Skin epidermis (tissue), 12 donors: Measurements from ENCODE around the gene PLEKHM3.
"Not testable (repeated sequence)": the region's sequence is repeated elsewhere in the genome, so short reads cannot be mapped to it uniquely, and the experiment has no call there.

ENCODE experiments used
- H3K27ac ChIP-seq, 21 experiments: fragments of 200-600 bp; sonication (generic) in 11 of 21; one replicate each; pipeline ENCODE4 v1.5.0; 2020; ENCODE audit warnings: mild to moderate bottlenecking in 3 of 21, inconsistent platforms in 2 of 21, moderate library complexity in 2 of 21
- H3K4me3 ChIP-seq, 7 experiments: fragments of 200-600 bp; sonication (generic) in 2 of 7; one replicate each; pipeline ENCODE4 v1.5.0; 2020; ENCODE audit warnings: inconsistent platforms in 2 of 7, mild to moderate bottlenecking in 2 of 7, moderate library complexity in 1 of 7

Gene PLEKHM3

DNA sequence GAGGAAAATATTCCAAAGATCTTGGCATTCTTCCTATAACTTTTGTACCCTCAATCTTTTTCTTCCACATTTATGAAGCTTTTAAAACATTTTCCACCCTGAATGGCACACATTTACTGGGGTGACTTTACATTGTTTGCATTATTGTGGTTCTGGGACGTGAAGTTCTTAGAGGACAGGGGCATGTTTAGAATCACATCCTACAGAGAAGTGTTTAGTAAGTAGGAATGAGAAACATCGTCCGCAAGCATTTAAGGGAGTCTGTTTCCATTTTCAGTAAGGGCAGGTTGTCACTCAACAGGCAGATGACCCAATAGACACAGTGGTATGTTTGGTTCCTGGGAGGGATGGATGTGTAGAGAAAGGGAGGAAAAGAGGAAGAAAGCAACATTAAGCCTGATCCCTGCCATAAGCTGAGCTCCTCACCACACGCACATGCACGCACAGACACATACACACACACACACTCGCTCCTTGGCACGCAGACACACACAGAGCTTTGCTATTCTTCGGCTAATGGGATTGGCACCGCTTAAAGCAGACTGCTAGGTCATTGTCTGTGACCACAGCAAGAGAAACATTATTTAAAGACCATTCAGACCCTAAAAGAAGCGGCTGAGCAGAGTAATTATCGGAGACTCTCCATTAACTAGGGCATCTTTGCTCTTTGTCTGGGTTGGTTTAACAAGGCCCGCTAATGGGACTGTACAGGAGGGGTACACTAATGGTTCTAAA, 14.2 kb upstream of the PLEKHM3 start:
- Histone ChIP-seq H3K27ac (no peak overlapping the region), H3K4me3 (no peak overlapping the region)

DNA sequence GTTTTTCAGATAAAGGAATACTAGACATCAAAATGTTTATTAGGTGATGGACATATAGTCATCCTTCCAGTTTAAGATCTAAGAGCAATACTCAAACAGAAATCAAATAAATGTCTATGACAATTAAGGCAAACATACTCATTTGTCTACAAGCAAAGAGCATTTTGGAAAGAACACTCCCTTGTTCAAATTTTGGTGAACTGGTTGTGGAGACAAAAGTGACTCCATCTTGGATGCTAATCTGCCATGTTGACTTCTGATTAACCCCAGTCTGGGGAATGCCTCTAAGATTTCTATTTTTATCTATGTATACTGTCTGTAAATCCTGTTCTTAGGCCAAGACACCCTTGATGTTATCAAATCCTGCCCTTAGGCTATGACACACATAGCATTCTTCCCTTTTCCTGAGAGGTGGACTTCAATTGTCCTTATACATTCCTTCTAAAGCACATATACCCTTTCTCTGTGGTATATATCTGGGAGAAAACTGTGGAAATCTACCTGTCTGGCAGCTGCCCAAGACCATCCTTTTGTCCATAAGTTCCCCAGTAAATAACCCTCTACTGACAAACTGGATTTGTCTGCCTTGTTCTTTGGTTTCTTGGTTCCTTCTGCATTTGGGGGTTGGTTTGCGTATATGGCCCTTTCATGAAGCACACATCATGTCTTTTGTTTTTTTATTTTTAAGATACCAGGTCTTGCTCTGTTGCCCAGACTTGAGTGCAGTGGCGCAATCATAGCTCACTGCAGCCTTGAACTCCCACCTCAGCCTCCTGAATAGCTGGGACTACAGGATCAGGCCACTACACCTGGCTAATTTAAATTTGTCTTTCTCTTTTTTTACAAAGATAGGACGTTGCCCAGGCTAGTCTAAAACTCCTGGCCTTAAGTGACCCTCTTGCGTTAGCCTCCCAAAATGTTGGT, 12.5 kb upstream of the PLEKHM3 start:
- Histone ChIP-seq H3K27ac (no peak overlapping the region), H3K4me3 (no peak overlapping the region)

DNA sequence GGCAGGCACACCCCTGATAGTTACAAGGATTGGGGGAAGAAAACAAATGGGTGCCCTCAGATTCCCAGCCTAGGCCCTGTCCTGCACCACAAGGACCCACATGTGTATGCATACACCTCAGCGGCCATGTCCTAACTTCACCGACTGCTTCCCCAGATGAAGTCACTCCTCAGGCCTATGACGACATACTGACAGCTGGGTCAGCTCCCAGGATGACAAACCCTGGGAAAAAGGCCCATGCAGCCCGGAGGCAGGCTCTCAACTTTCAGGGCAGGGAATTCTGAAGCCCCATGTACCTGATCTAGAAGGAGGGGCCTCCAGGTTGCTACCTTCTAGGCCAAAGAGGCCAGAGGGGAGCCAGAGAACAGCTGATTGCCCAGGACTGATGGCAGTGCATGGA, 11.0 kb upstream of the PLEKHM3 start:
- Histone ChIP-seq H3K4me3 (no peak overlapping the region), H3K27ac (no peak overlapping the region)

DNA sequence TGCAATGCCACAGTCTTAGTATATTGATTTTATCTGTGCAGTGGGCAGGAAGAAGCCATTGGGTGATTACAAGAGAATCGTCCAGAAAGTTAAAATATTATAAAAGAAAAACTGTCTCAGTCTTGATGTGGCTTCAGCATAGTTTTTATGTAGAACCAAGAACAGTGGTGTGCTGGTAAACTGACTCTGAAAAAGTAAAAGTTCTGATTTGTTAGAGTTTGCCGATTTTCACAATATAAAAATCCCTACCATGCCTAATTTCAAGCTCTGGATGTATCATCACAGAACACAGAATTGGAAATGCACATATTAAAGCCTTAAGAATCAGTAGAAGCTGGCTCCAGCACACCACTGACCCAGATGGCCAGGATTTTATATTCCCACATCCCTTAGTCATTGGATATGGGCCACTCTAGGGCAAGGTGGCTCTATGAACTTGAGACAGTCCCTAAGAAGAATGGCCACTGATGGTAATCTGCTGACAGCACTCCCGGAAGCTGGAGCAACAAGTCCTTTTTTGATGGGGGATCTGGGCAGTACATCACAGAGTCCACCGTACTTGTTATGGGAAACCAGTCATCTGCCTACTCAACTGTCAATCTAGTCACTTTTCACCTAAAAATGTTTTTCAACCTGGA, 9.3 kb upstream of the PLEKHM3 start:
- H3K27ac ChIP-seq, result no peak overlapping the region
- no peak overlapping the region for H3K4me3 ChIP-seq

DNA sequence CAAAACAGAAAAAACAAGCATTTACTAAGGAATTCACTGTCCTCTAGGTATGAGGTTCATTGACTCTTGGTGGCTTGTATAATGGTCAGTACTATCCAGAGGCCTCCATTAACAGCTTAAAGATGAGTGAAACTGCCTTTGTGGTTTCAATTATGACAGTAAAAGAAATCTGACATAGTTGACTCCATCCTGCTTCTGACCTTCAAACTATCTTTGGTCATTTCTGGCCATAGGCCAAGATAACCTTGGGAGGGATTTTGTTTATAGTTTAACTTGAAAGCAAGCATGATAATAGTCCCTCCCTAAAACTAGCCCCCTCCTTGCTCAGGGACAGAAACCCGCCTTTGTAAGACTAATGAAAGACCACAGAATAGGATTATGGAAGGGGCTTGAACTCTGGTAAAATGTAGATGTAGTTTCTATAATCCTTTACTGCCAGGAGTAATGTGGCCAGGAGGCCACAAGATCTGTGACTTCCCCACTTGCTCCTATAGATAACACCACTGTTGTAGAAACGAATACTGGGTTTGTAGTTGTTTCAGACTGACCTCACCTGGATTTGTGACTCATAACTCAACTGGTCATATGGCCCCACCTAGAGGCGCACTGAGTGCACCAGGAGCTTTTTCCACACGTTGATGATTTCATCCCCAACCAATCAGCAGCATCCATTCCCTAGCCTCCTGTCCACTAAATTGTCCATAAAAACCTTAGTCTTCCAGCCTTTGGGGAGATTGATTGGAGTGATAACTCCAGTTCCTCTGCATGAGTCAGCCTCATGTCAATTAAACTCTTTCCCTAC, 8.6 kb upstream of the PLEKHM3 start:
- no peak overlapping the region for H3K27ac ChIP-seq
- H3K4me3 ChIP-seq, result no peak overlapping the region

GRCh38 chr2:208031608-208032019, 6.3 kb upstream of the PLEKHM3 start:
- no peak overlapping the region for H3K27ac ChIP-seq
- H3K4me3 ChIP-seq, result no peak overlapping the region

DNA sequence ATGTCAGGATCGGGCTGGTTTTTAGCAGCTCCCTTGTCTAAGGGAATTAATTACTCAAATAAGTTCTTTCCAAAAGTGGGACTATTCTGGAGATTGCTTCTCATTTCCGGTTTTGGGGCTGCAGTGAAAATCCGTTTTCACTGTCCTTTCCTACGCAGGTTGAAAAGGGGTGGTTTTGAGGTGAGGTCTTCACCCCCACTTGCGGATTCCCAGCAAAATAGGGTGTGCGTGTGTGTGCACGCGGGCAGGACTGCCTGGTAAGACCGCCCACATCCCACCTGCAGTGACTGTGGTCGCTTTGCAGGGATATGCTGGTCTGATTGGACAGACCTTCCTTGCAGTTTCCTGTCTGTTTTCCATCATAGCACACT, 472 bp upstream of the PLEKHM3 start:
- Histone ChIP-seq H3K4me3 (peak overlapping the region; percentile 58 to 82 (median 80)), H3K27ac (peak overlapping the region; percentile 58 to 96 (median 88))

- H3K4me3 ChIP-seq, result peak overlapping the region in 2 of 7 experiments; percentile 80 to 81
Measured at GRCh38 chr2:208024091-208024490, 1.2 kb downstream of the PLEKHM3 start.

DNA sequence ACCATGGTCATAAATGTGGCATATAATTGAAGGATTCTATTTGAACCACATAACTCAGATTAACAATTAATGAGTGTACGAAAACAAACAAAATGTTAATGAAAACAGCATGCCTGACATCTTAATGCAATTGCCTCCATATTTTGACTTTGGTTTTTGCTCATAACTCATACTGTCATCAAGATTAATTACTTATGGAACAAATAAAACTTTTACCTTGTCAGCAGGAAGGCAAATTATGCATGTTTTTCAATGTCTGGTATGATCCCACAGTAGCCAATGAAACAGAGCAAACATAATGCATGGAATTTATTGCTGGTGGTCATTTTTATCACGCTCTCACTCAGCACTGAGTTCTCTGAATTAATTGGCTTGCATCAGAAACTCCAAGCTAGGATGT, 5.1 kb downstream of the PLEKHM3 start:
- Histone ChIP-seq H3K27ac (no peak overlapping the region), H3K4me3 (no peak overlapping the region)

More at GRCh38 chr2:208024091-208024490, 1.2 kb downstream of the PLEKHM3 start:
- H3K27ac ChIP-seq, result no peak overlapping the region

- not testable (repeated sequence) for H3K27ac ChIP-seq
Measured at GRCh38 chr2:208018124-208018712, 7.1 kb downstream of the PLEKHM3 start.

DNA sequence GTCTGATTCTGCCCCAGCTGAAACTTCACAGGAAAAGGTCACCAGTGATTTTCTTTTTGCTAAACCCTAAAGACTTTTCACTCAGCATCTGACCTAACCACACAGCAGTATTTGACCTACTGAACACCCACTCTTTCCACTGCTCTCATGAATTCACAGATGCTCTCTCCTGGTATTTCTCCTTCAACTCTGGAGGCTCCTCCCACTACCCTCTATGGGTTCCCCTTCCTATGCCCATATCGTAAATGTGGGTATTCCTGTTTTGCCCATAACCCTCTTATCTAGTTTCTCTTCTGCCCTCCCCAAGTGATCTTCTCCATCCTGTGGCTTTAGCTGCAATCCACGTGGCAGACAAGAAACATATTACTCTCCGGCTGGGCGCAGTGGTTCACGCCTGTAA, 7.6 kb downstream of the PLEKHM3 start:
- Histone ChIP-seq H3K4me3 (no peak overlapping the region), H3K27ac (no peak overlapping the region)

More at GRCh38 chr2:208018124-208018712, 7.1 kb downstream of the PLEKHM3 start:
- not testable (repeated sequence) for H3K4me3 ChIP-seq

DNA sequence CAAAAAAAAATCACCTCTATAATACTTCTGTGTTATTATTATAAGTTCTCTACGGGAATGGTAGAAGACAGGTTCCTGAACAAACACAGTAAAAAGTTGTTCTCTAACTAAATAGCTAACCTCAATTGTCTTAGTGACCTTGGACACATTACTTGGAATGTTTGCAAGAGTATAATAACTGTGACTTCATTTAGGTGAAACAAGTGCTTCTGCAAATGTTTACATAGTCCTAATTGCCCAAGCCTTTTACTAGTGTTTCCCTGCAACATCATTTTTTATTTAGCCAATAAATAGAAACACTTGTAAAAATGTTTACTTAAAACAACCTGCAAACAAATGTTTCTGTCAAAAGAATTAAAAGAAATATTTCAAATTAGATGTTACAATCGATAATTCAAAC, 9.9 kb downstream of the PLEKHM3 start:
- H3K27ac ChIP-seq, result no peak overlapping the region
- no peak overlapping the region for H3K4me3 ChIP-seq

- Histone ChIP-seq H3K27ac (no peak overlapping the region), H3K4me3 (no peak overlapping the region)
Measured at GRCh38 chr2:208013285-208014178, 11.8 kb downstream of the PLEKHM3 start.

DNA sequence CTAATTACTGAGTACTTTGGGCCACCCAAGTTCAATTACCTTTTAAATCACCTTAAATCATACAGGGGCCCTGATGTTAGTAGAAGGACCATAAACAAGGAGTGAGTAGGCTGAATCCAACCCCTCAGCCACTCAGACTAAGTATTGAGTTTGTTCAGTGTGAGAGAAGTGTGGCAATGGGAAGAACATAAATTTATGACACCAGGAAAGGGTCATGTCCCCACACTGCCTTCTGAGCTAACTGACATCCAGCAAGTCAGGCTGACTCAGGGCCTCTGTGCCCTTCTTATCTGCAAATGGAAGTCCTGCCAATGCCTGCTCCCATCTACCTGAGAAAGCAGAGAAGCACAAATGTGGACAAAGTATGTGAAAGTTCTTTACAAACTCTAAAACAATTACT, 12.9 kb downstream of the PLEKHM3 start:
- Histone ChIP-seq H3K27ac (no peak overlapping the region), H3K4me3 (no peak overlapping the region)

DNA sequence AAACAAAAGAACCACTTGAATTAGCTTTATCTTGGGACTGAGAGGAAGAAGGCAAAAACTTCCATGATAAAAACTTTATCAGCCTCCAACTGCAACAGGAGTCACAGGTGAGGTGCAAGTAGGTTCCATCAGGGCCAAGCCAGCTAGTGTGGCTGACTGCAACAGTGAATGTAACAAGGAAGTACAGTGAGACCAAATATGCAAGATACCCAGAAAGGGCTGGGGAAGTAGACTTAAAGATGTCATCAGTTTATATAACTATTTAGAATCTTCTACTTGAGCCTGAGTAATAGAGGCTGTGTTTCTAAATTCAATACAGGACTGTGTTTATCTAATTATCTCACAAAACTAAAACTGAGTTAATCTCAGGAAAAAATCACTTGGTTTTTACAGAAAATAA, 14.8 kb downstream of the PLEKHM3 start:
- H3K4me3 ChIP-seq, result no peak overlapping the region

DNA sequence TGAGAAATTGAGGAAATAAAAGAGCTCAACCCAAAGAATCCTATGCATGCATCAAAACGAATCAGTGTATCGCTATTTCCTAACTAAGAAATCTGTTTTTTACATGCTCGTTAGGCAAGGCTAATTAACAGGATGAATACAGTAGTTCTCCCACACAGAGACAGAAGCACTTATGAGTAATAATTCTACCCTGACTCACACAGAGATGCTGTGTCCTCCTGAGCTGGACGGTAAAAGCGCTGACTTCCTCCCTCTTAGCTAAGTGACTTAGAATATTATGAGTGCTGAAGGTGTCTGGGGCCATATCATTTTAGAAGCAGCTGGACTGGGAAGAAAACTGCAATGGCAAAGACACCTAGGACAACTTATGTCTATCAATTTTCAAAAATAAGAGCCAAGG, 18.5 kb downstream of the PLEKHM3 start:
- peak overlapping the region in 3 of 21 experiments; percentile 10 to 72 (median 28) for H3K27ac ChIP-seq

More for the DNA sequence above, 14.8 kb downstream of the PLEKHM3 start:
- H3K27ac ChIP-seq, result no peak overlapping the region

GRCh38 chr2:208006337-208006736, 19.0 kb downstream of the PLEKHM3 start:
- Histone ChIP-seq H3K27ac (peak overlapping the region in 2 of 21 experiments; percentile 10 to 72), H3K4me3 (no peak overlapping the region)

More for the DNA sequence above, 18.5 kb downstream of the PLEKHM3 start:
- H3K4me3 ChIP-seq, result no peak overlapping the region

- Histone ChIP-seq H3K4me3 (no peak overlapping the region), H3K27ac (no peak overlapping the region)
Measured at GRCh38 chr2:208001924-208002323, 23.4 kb downstream of the PLEKHM3 start.
